Measurements from ENCODE around the gene SINHCAF.
A peak's percentile ranks its signal among the peaks of the same experiment; 100 is the strongest.
"Not testable (repeated sequence)": the region's sequence is repeated elsewhere in the genome, so short reads cannot be mapped to it uniquely, and the experiment has no call there.

GRCh38 chr12:31251707-31252611 is 74.0 kb downstream of the SINHCAF start:
- TF ChIP-seq, protein P1, sequence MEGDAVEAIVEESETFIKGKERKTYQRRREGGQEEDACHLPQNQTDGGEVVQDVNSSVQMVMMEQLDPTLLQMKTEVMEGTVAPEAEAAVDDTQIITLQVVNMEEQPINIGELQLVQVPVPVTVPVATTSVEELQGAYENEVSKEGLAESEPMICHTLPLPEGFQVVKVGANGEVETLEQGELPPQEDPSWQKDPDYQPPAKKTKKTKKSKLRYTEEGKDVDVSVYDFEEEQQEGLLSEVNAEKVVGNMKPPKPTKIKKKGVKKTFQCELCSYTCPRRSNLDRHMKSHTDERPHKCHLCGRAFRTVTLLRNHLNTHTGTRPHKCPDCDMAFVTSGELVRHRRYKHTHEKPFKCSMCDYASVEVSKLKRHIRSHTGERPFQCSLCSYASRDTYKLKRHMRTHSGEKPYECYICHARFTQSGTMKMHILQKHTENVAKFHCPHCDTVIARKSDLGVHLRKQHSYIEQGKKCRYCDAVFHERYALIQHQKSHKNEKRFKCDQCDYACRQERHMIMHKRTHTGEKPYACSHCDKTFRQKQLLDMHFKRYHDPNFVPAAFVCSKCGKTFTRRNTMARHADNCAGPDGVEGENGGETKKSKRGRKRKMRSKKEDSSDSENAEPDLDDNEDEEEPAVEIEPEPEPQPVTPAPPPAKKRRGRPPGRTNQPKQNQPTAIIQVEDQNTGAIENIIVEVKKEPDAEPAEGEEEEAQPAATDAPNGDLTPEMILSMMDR (IDR thresholded peaks at IDR 0.05), result peak in 9 of 12 donors; percentile 16 to 55 (median 32)
- not testable (repeated sequence) for TF ChIP-seq POLR2A (IDR thresholded peaks at IDR 0.05)
